HEK293 (cell line): ENCODE data around the gene ZKSCAN5.

Source experiments
- HOXA7 ChIP-seq: sonication (generic); formaldehyde crosslinking; IDR thresholded peaks from 2 replicates; pipeline ENCODE4 v1.8.1; 2022; ENCODE audit warnings: missing genetic modification reagents, borderline replicate concordance
- KLF1 ChIP-seq: fragments of 450-650 bp; formaldehyde crosslinking; IDR thresholded peaks from 2 replicates; pipeline ENCODE4 v1.5.1; 2016; ENCODE audit warnings: missing biosample characterization, missing genetic modification characterization
- SCRT1 ChIP-seq: fragments of 450-650 bp; formaldehyde crosslinking; IDR thresholded peaks from 2 replicates; pipeline ENCODE4 v1.5.1; 2016; ENCODE audit warnings: missing biosample characterization, missing genetic modification characterization, borderline replicate concordance
- TRIM28 ChIP-seq: IDR thresholded peaks from 2 replicates; pipeline ENCODE4 v1.6.1; 2011; ENCODE audit warnings: low read length, control low read depth, borderline replicate concordance
- WT1 ChIP-seq: fragments of 450-650 bp; formaldehyde crosslinking; IDR thresholded peaks from 2 replicates; pipeline ENCODE4 v1.5.1; 2016; ENCODE audit warnings: missing biosample characterization, missing genetic modification characterization
- ZBTB48 ChIP-seq: fragments of 450-650 bp; formaldehyde crosslinking; IDR thresholded peaks from 2 replicates; pipeline ENCODE4 v1.5.1; 2016; ENCODE audit warnings: missing biosample characterization, missing genetic modification characterization
- ZNF140 ChIP-seq: fragments of 450-650 bp; formaldehyde crosslinking; IDR thresholded peaks from 2 replicates; pipeline ENCODE4 v1.5.1; 2016; ENCODE audit warnings: missing biosample characterization, missing genetic modification characterization
- ZNF146 ChIP-seq: fragments of 450-650 bp; formaldehyde crosslinking; IDR thresholded peaks from 2 replicates; pipeline ENCODE4 v1.5.1; 2016; ENCODE audit warnings: missing biosample characterization, missing genetic modification characterization
- ZNF2 ChIP-seq: fragments of 450-650 bp; formaldehyde crosslinking; IDR thresholded peaks from 2 replicates; pipeline ENCODE4 v1.5.1; 2016; ENCODE audit warnings: missing biosample characterization, missing genetic modification characterization
- ZNF239 ChIP-seq: fragments of 450-650 bp; formaldehyde crosslinking; IDR thresholded peaks from 2 replicates; pipeline ENCODE4 v1.5.1; 2016; ENCODE audit warnings: missing biosample characterization, missing genetic modification characterization
- ZNF302 ChIP-seq: fragments of 450-650 bp; formaldehyde crosslinking; IDR thresholded peaks from 2 replicates; pipeline ENCODE4 v1.5.1; 2016; ENCODE audit warnings: missing biosample characterization, missing genetic modification characterization, low read depth
- ZNF404 ChIP-seq: fragments of 450-650 bp; formaldehyde crosslinking; IDR thresholded peaks from 2 replicates; pipeline ENCODE4 v1.5.1; 2017; ENCODE audit warnings: missing biosample characterization, missing genetic modification characterization
- ZNF521 ChIP-seq: fragments of 450-650 bp; formaldehyde crosslinking; IDR thresholded peaks from 2 replicates; pipeline ENCODE4 v1.5.1; 2017; ENCODE audit warnings: missing biosample characterization, mild to moderate bottlenecking, missing genetic modification characterization
- ZNF529 ChIP-seq: fragments of 450-650 bp; formaldehyde crosslinking; IDR thresholded peaks from 2 replicates; pipeline ENCODE4 v1.5.1; 2017; ENCODE audit warnings: missing genetic modification characterization, missing biosample characterization; ENCODE audit not compliant: insufficient replicate concordance
- ZNF544 ChIP-seq: fragments of 450-650 bp; formaldehyde crosslinking; IDR thresholded peaks from 2 replicates; pipeline ENCODE4 v1.5.0; 2017; ENCODE audit warnings: missing biosample characterization, missing genetic modification characterization
- ZNF558 ChIP-seq: fragments of 450-650 bp; formaldehyde crosslinking; IDR thresholded peaks from 2 replicates; pipeline ENCODE4 v1.5.1; 2016; ENCODE audit warnings: missing biosample characterization, missing genetic modification characterization
- ZNF626 ChIP-seq: fragments of 450-650 bp; sonication (Bioruptor Pico); formaldehyde crosslinking; IDR thresholded peaks from 2 replicates; pipeline ENCODE4 v1.5.1; 2018; ENCODE audit warnings: missing biosample characterization, missing genetic modification characterization, inconsistent platforms
- ZNF776 ChIP-seq: fragments of 450-650 bp; formaldehyde crosslinking; IDR thresholded peaks from 2 replicates; pipeline ENCODE4 v1.5.0; 2017; ENCODE audit warnings: missing biosample characterization, missing genetic modification characterization, borderline replicate concordance
- ZNF791 ChIP-seq: fragments of 450-650 bp; formaldehyde crosslinking; IDR thresholded peaks from 2 replicates; pipeline ENCODE4 v1.5.1; 2016; ENCODE audit warnings: missing biosample characterization, missing genetic modification characterization
- ZNF830 ChIP-seq: fragments of 450-650 bp; IDR thresholded peaks from 2 replicates; pipeline ENCODE4 v1.5.0; 2018; ENCODE audit warnings: missing biosample characterization, missing genetic modification characterization, low read depth, mild to moderate bottlenecking, moderate library complexity
- TF ChIP-seq, protein P1 (sequence below): fragments of 450-650 bp; formaldehyde crosslinking; IDR thresholded peaks from 2 replicates; pipeline ENCODE4 v1.5.1; 2016; ENCODE audit warnings: missing biosample characterization, missing genetic modification characterization
- TF ChIP-seq, protein P2 (sequence below): fragments of 450-650 bp; formaldehyde crosslinking; IDR thresholded peaks from 2 replicates; pipeline ENCODE4 v1.5.1; 2016; ENCODE audit warnings: missing biosample characterization, missing genetic modification characterization
- TF ChIP-seq, protein P3 (sequence below): fragments of 450-650 bp; formaldehyde crosslinking; IDR thresholded peaks from 2 replicates; pipeline ENCODE4 v1.5.1; 2016; ENCODE audit warnings: missing biosample characterization, missing genetic modification characterization
- TF ChIP-seq, protein P4 (sequence below): fragments of 450-650 bp; formaldehyde crosslinking; IDR thresholded peaks from 2 replicates; pipeline ENCODE4 v1.5.1; 2016; ENCODE audit warnings: missing biosample characterization, missing genetic modification characterization

The ZKSCAN5 gene

DNA sequence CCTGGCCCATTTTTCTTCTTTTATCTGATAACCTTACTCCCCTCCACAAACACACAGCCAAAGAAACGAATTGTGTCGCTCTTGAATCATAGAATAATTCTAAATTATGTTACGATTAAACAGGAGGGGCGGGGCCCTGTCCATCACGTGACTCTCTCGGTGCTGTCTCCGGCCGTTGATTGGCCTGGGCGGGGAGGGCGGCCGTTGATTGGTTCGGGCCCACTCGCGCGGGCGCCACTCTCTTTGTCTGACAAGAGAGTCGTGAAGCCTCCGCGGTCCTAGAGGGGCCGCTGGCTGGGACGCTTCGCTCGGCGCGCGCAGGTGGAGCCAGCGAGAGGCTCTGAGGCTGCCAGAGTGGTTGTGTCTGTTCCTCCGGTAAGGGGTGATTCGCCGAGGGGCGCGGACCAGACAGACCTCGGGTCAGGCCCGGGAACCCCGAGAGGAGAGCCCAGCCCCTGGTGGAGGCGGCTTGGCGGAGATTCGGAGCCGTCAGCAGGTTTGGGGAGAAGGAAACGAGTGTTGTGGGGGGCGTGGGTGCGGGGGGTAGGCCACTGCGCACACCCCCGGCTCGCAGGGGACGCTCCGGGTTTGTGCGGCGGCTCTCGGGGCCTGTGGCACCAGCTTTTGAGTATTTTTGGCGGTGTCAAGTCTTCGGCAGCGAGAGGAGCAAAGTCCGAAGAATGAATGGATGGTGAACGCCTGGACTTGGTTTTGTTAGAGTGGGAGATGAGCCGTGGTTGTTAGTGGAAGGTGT is 31.7 kb upstream of the ZKSCAN5 start, which contains the start of gene ZNF789 (continued):
- TF ChIP-seq ZNF521 (tag by site-specific recombination) = no peak
- TF ChIP-seq, protein P1, sequence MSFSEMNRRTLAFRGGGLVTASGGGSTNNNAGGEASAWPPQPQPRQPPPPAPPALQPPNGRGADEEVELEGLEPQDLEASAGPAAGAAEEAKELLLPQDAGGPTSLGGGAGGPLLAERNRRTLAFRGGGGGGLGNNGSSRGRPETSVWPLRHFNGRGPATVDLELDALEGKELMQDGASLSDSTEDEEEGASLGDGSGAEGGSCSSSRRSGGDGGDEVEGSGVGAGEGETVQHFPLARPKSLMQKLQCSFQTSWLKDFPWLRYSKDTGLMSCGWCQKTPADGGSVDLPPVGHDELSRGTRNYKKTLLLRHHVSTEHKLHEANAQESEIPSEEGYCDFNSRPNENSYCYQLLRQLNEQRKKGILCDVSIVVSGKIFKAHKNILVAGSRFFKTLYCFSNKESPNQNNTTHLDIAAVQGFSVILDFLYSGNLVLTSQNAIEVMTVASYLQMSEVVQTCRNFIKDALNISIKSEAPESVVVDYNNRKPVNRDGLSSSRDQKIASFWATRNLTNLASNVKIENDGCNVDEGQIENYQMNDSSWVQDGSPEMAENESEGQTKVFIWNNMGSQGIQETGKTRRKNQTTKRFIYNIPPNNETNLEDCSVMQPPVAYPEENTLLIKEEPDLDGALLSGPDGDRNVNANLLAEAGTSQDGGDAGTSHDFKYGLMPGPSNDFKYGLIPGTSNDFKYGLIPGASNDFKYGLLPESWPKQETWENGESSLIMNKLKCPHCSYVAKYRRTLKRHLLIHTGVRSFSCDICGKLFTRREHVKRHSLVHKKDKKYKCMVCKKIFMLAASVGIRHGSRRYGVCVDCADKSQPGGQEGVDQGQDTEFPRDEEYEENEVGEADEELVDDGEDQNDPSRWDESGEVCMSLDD (tag by site-specific recombination) = peak; percentile 93
- TF ChIP-seq ZNF558 (tag by site-specific recombination) = no peak
- TF ChIP-seq, protein P2, sequence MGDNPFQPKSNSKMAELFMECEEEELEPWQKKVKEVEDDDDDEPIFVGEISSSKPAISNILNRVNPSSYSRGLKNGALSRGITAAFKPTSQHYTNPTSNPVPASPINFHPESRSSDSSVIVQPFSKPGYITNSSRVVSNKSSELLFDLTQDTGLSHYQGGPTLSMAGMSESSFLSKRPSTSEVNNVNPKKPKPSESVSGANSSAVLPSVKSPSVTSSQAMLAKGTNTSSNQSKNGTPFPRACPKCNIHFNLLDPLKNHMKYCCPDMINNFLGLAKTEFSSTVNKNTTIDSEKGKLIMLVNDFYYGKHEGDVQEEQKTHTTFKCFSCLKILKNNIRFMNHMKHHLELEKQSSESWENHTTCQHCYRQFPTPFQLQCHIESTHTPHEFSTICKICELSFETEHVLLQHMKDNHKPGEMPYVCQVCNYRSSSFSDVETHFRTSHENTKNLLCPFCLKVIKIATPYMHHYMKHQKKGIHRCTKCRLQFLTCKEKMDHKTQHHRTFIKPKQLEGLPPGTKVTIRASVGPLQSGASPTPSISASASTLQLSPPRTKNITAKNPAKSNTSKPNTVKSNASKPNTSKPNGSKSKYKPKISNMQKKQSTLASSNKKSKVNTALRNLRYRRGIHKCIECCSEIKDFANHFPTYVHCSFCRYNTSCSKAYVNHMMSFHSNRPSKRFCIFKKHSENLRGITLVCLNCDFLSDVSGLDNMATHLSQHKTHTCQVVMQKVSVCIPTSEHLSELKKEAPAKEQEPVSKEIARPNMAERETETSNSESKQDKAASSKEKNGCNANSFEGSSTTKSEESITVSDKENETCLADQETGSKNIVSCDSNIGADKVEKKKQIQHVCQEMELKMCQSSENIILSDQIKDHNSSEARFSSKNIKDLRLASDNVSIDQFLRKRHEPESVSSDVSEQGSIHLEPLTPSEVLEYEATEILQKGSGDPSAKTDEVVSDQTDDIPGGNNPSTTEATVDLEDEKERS (tag by site-specific recombination) = no peak
- TF ChIP-seq WT1 = peak; percentile 7; the same call in 1 of the 2 replicates
- no peak for TF ChIP-seq ZNF776 (tag by site-specific recombination)
- peak; percentile 68; the same call in 1 of the 2 replicates for TF ChIP-seq ZNF239 (tag by site-specific recombination)
- no peak for TF ChIP-seq ZNF544
- no peak for TF ChIP-seq SCRT1 (tag by site-specific recombination)
- TF ChIP-seq ZNF830 (tag by site-specific recombination) = no peak
- TF ChIP-seq ZNF140 (tag by site-specific recombination) = no peak
- TF ChIP-seq, protein P3, sequence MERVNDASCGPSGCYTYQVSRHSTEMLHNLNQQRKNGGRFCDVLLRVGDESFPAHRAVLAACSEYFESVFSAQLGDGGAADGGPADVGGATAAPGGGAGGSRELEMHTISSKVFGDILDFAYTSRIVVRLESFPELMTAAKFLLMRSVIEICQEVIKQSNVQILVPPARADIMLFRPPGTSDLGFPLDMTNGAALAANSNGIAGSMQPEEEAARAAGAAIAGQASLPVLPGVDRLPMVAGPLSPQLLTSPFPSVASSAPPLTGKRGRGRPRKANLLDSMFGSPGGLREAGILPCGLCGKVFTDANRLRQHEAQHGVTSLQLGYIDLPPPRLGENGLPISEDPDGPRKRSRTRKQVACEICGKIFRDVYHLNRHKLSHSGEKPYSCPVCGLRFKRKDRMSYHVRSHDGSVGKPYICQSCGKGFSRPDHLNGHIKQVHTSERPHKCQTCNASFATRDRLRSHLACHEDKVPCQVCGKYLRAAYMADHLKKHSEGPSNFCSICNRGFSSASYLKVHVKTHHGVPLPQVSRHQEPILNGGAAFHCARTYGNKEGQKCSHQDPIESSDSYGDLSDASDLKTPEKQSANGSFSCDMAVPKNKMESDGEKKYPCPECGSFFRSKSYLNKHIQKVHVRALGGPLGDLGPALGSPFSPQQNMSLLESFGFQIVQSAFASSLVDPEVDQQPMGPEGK (tag by site-specific recombination) = peak; percentile 91
- TF ChIP-seq, protein P4, sequence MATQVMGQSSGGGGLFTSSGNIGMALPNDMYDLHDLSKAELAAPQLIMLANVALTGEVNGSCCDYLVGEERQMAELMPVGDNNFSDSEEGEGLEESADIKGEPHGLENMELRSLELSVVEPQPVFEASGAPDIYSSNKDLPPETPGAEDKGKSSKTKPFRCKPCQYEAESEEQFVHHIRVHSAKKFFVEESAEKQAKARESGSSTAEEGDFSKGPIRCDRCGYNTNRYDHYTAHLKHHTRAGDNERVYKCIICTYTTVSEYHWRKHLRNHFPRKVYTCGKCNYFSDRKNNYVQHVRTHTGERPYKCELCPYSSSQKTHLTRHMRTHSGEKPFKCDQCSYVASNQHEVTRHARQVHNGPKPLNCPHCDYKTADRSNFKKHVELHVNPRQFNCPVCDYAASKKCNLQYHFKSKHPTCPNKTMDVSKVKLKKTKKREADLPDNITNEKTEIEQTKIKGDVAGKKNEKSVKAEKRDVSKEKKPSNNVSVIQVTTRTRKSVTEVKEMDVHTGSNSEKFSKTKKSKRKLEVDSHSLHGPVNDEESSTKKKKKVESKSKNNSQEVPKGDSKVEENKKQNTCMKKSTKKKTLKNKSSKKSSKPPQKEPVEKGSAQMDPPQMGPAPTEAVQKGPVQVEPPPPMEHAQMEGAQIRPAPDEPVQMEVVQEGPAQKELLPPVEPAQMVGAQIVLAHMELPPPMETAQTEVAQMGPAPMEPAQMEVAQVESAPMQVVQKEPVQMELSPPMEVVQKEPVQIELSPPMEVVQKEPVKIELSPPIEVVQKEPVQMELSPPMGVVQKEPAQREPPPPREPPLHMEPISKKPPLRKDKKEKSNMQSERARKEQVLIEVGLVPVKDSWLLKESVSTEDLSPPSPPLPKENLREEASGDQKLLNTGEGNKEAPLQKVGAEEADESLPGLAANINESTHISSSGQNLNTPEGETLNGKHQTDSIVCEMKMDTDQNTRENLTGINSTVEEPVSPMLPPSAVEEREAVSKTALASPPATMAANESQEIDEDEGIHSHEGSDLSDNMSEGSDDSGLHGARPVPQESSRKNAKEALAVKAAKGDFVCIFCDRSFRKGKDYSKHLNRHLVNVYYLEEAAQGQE (tag by site-specific recombination) = no peak
- no peak for TF ChIP-seq ZNF626 (tag by site-specific recombination)
- no peak for TF ChIP-seq ZNF404 (tag by site-specific recombination)
- no peak for TF ChIP-seq TRIM28
- TF ChIP-seq ZNF302 (tag by site-specific recombination) = no peak
- no peak for TF ChIP-seq ZNF146
- peak; percentile 63 for TF ChIP-seq ZBTB48
- TF ChIP-seq ZNF791 = no peak
- TF ChIP-seq ZNF2 (tag by site-specific recombination) = peak; percentile 39; the same call in 1 of the 2 replicates
- TF ChIP-seq HOXA7 = no peak
- no peak for TF ChIP-seq ZNF529 (tag by site-specific recombination)
- TF ChIP-seq KLF1 = no peak
